Stimulated activated CD4-positive, alpha-beta T cell treated with anti-CD3 and anti-CD28 coated beads, Interleukin-2, amount 100 ng/mL, for 4 hours (primary cell): ENCODE results near the gene BMERB1.
"Not testable (repeated sequence)": the region's sequence is repeated elsewhere in the genome, so short reads cannot be mapped to it uniquely, and the experiment has no call there.

Experiments
- DNase-seq: peaks from one replicate; pipeline ENCODE4 v3.0.0-alpha.2; 2020; ENCODE audit warnings: low read depth

Gene BMERB1

DNA sequence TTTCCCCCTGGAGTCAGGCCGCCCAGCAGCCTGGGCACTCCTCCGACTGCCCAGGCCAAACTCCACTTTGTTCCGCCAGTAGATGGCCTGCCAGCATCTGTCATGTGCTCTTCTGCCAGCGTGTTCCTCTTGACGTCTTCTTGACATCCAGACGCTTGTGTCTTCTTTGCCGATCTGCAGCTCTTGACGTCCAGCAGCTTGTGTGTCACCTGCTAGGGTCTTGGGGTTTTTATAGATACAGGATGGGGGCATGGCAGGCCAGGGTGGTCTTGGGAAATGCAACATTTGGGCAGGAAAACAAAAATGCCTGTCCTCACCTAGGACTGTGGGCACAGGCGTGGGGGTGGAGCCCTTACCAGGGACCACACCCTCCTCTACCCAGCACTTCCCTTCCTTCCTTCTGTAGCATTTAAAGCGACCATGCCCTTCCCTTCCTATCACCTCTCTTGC, 88.7 kb downstream of the BMERB1 start:
- DNase-seq: no peak

DNA sequence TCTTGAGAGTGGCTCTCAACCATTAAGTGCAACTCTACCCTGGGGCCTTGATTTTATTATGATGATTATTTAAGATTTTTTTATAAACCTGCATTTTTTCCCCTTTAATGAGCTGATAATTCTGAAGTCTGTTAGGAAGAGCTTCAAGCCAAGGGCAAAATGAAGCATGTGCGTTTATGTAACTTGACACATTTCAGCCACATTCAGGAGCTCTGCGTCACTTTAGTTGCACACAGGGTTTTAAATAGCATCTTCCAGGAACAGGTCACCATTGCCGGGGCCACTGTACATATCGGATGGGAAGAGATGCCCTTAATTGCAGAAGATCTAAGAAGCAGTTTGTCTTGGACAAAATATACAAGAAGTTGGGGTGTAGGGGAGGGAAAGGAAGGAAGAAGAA, 89.6 kb downstream of the BMERB1 start:
- no peak for DNase-seq

DNA sequence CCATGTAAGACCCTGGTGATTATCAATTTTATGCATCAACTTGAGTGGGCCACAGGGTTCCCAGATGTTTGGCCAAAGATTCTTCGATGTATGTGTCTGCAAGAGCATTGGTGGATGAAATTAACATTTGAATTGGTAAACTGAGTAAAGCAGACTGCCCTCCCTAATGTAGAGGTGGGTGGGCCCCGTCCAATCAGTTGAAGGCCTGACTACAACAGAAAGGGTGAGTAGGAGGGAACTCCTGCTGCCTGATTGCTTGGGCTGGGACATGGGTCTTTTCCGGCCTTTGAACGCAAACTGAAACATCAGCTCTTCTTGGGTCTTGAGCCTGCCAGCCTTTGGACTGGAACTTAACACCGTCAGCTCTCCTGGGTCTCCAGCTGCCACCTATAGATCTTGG, 90.6 kb downstream of the BMERB1 start:
- DNase-seq: no peak

DNA sequence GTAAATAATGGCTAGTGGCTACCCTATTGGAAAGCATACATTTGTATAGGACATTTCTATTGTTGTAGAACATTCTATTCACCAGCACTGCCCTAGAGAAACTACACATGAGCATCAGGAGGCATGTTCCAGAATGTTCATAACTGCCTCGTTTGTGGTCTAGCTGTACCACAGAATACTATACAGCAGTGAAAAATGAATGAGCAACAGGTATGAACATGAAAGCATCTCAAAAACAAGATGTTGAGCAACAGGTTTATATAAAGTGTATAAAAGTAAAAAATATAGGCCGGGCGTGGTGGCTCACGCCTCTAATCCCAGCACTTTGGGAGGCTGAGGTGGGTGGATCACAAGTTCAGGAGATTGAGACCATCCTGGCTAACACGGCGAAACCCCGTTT, 91.7 kb downstream of the BMERB1 start:
- DNase-seq: no peak

DNA sequence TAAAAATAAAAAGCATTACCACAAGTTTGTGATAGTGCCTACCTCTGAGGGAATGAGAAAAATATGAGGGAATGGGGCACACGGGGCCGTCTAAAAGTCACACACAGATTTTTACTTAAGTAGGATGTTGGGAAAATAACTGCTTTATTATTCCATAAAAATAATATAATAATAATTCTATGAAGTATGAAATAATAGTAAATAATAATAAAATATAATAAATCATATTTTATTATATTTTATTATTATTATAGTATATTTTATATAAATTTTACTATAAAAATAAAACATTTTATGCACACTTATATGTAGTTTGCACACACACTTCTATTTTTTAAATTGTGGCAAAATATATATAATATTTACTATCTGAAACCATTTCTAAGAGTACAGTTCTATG, 92.3 kb downstream of the BMERB1 start:
- no peak for DNase-seq

DNA sequence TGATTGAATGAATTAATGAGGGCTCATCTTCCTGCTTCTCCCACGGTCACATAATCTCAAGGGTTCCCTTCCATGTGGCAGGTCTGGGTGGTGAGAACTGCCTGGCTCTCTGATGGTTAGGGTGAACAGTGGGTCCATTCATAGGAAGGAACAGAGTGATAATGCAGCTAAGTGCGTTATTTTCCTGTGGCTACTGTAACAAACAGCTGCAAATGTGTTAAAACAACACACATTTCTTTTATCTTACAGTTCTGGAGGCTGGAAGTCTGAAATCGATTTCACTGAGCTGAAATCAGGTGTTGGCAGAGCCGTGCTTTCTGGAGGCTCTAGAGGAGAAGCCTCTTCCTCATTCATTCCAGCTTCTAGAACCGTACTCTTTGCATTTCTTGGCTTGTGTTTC, 95.3 kb downstream of the BMERB1 start:
- DNase-seq: no peak

DNA sequence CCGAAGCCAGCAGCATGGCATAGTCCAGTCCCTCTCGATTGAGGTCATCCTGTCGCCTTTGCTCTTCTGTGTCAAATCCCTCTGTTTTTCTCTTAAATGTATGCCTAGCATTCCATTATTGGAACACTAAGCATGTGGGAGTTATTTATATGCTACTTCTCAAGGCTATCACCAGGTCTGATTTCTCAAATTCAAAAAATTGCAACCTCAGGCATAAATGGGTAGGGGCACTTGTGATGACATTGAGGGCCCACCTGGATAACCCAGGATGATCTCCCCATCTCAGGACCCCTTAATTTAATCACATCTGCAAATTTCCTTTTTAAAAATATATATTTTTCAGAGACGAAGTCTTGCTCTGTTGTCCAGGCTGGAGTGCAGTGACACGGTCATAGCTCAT, 95.7 kb downstream of the BMERB1 start:
- DNase-seq: no peak

DNA sequence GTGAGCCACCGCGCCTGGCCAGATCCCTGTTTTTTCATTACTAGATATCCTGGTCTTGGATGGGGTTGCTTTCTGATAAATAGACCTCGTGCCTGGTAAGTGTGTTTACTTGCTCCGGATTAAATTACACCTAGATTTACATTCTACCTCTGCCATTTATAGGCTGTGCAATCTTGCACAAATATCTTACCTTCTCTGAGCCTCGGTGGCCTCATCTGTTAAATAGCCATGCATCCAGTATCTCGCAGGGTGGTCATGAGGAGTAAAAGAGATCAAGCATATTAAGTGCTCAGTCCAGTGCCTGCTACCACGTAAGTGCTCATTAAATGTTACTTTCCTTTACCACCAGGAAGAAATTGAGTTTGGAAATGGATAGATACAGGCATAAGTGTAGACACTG, 98.4 kb downstream of the BMERB1 start:
- no peak for DNase-seq

DNA sequence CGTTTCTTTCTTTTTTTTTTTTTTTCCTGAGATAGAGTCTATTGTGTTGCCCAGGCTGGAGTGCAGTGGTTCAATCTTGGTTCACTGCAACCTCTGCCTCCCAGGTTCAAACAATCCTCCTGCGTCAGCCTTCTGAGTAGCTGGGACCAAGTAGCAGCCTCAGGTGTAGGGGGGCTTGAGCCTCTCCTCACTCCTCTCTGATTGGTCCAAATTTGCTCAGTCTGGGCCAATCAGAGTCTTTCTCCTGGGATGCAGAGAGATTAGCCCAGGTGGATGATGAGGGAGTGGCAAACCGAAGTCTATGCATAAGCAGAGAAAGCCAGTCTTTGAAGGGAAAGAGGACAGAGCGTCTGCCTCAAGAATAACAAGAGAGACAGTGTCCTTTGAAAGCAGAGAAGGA, 99.0 kb downstream of the BMERB1 start:
- DNase-seq: no peak

DNA sequence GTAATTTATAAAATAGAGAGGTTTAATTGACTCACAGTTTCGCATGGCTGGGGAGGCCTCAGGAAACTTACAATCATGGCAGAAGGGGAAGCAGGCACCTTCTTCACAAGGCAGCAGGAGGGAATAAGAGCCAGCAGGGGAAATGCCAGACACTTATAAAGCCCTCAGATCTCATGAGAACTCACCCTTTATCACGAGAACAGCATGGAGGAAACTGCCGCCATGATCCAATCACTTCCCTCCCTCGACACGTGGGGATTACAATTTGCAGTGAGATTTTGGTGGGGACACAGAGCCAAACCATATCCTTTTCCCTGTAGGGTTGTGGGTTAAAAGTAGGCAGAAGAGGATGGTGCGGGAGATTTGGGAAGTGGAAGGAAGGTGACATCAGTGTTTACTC, 101.4 kb downstream of the BMERB1 start:
- no peak for DNase-seq

DNA sequence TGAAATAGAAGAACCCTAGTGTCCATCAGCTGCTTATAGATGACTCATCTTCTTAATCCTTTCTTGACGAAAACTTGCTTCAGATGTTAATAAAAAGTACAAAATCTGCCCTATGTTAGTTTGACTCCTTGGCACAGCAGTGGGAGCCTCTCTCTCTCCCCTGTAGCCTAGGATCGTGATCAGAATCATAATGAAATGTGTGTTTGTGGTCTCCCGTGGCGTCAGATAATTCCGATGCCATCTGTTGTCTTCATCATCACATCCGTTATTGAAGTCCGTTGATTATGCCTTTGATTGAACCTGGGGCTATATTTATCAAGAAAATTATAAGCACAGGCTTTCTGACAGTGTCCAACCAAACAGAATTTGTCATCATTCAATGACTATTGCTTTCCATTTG, 102.5 kb downstream of the BMERB1 start:
- no peak for DNase-seq

DNA sequence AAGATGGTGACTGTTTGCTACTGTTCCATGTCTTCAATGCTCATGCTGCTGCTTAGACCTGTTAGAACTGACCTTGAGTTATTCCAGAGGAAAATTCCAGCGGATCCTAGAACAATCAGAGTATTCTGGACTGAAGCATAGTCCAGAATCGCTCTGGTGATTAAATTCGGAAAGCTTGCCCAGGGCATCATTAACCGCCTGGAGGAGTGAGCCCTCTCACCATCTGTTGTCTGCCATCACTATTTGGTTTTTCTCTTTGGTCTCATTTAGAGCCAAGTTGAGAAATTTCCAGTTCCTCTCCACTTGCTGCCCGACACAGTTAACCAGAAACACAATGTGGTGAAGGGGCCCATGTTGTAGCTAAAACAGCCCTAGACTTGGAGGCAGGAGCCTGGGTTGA, 104.1 kb downstream of the BMERB1 start:
- no peak for DNase-seq

DNA sequence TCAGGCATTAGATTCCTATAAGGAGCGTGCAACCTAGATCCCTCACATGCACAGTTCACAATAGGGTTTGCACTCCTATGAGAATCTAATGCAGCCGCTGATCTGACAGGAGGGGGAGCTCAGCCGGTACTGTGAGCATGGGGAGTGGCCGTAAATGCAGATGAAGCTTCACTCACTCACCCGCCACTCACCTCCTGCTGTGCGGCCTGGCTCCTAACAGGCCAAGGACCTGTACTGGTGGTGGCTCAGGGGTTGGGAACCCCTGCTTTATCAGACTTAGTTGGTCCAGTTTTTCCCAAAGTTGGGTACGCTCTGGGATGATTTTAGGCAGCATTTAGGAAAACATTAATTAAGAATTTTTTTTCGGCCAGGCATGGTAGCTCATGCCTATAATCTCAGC, 104.8 kb downstream of the BMERB1 start:
- no peak for DNase-seq

DNA sequence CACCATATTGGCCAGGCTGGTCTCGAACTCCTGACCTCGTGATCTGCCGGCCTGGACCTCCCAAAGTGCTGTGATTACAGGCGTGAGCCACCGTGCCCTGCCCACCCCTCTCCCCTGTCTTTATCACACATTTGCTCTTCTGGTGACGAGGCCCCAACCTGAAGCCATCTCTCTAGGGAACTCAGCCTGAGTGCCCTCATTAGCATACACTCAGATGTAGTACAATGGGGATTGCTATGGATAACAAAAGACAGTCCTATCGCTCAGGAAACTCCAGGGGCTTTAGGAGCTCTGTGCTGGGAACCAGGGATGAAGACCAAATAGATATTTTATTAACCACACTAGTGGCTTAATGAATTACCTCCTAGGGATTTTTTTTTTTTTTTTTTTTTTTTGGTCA, 107.9 kb downstream of the BMERB1 start:
- no peak for DNase-seq

DNA sequence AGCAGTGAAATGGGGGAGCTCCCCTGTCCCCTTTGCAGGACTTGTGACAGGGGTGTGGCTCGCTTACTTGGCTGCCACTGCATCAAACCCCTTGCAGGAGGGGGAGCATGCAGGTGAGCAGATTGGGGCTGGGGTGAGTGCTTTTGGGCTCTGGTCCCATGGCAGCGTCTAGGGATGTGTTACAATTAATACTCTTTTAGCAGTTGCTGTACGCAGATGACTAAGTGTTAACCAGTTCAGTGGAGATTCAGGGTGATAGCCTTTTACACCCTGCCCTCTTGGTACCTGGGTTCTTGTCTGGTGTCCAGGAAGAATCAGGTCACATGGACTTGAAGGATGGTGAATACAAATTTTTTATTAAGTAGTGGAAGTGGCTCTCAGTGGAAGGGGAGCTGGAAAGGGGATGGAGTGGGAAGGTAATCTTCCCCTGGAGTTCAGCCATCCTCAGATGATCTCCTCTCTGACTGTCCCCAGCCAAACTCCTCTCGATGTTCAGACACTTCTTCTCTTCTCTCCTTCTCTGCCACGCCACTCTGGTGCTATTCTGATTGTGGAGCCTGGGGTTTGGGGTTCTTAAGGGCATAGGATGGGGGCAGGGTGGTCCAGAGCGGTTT, 108.5 kb downstream of the BMERB1 start:
- no peak for DNase-seq

DNA sequence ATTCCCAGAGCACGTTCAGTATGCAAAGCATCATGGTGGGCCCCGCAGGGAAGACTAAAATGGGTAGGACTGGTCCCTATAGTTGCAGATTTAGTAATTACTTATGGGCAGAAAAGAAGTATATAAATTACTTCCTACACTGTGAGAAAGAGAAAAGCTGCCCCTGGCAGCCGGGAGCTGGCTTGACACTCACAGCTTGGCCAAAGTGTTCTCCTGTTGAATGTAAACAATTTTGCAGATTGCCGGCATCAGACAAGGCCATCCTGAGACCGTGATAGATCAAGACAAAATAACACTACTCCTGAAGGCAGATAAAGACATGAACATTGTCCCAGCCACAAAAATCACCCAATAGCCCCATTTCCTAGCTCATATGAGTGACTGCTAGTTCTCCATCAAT, 110.0 kb downstream of the BMERB1 start:
- no peak for DNase-seq

DNA sequence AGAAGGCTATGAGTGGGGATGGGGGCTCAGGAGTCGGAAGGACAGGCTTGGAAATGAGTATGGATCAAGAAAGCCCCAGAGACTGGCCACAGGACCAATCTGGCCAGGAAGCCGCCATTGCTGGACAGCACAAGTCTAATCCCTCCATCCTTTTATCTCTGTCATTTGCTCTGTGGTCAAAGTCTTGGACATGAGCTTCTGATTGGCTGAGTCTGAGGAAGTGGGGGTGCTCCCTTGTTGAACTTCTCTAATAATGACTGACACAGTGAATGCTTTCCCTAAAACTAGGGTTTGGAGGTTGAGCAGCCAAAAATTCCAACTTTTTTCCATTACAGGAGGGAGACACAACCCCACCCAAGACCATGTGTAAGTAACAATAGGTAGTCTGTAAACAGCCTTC, 111.2 kb downstream of the BMERB1 start:
- DNase-seq: no peak

DNA sequence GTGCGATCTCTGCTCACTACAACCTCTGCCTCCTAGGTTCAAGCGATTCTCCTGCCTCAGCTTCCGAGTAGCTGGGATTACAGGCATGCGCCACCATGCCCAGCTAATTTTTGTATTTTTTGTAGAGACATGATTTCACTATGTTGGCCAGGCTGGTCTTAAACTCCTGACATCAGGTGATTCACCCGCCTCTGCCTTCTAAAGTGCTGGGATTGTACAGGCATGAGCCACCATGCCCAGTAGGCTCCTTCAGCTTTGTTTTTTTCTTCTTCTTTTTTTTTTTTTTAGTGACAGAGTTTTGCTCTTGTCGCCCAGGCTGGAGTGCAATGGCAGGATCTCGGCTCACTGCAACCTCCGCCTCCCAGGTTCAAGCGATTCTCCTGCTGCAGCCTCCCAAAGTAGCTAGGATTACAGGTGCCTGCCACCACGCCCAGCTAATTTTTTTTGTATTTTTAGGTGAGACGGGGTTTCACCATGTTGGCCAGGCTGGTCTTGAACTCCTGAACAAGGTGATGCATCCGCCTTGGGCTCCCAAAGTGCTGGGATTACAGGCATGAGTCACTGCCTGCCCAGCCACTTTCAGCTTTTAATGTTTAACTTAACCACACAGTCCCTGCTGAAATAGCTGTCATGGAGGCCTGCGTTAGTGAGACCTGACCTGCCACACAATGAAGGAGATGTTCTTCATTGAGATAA, 112.8 kb downstream of the BMERB1 start:
- DNase-seq: not testable (repeated sequence)

DNA sequence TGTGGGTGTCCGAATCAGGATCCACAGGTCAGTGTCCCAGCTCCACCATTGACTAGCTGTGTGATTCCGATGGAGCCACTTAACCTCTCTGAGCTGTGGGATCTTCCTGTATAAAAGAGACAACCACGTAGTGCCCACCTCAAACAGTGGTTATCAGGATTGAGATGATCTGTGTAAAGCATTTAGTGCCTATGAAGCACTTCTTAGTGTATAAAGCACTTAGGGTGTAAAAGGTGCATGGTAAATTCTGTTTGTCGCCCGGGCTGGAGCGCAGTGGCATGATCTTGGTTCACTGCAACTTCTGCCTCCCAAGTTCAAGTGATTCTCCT, 113.3 kb downstream of the BMERB1 start:
- no peak for DNase-seq

DNA sequence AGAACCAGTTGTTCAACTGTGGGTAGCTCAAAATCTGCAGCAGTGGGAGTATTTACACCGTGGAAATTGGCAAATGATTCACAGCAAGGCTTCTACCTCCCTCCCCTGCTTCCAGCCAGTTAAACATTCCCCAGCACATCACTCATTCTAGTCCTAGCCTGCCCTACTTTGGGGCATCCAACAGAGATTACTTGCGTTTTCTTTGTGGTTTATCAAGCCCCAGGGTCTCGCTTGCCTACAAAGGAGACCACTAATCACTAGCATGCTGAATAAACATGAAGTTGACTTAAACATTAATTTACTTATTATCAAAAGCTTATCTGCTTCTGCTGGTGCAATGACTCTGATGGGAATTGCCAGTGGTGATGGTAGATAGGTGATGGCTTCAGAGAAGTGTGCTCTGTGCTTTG, 114.1 kb downstream of the BMERB1 start:
- no peak for DNase-seq

DNA sequence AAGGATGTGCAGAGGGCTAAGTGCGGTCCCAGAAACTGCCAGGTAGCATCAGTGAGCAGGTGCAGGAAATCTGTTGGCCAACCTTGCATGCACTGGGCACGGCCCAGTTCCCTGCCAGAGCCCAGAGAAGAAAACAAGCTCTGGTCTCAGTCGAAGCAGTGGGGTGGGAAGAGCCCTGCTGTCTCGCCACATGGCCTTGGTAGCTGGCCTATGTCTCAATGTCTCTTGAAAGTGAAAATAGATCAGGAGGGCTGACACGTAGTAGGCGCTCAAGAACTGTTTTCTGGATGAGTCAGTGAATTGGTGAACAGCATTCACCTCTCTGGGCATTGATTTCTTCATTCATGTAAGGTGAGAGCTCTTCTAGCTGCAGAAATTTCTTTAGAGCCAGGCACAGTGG, 118.1 kb downstream of the BMERB1 start:
- no peak for DNase-seq

DNA sequence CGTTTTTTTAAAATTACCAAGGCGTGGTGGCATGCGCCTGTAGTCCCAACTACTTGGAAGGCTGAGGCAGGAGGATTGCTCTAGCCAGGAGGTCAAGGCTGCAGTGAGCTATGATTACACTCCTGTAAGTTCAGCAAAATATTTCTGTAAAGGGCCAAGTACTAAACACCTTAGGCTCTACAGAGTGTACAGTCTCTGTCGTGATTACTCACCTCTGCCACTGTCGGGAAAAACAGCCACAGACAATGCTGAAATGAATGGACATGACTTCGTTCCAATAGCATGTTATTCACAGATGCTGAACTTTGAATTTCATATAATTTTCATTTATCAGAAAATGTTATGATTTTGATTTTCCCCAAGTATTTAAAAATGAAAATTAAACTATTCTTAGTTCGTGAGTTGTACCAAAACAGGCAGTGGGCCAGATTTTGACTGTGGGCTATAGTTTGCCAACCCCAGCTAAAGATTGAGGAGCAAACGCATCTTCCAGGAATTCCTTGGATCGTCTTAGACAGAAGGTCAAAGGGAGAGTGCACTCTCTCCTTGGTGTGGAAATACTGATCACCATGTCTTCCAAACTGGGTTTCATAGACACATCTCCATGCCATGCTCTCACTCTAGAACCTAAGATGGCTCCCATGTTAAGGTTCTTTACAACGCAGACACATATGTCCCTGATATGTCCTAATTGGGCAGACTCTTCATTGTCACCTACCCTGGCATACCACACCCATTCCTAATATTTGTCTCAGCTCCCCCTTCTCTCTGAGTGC, 119.1 kb downstream of the BMERB1 start:
- no peak for DNase-seq

DNA sequence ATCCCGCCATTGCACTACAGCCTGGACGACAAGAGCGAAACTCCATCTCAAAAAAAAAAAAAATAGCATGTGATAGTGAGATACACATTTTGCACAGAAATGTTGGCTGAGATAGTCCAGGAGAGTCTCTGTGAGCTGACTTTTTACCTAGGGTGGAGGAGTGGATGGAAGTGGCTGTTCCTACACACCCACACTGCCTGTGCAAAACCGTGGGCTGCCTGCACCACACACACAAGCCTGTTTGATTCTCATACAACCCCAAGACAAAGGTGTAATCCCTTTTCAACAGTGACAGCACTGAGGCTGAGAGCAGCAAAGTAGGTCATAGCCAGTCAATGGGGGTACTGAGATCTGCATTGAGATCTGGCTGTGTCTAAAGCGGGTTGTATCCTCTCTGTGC, 121.7 kb downstream of the BMERB1 start:
- DNase-seq: no peak

DNA sequence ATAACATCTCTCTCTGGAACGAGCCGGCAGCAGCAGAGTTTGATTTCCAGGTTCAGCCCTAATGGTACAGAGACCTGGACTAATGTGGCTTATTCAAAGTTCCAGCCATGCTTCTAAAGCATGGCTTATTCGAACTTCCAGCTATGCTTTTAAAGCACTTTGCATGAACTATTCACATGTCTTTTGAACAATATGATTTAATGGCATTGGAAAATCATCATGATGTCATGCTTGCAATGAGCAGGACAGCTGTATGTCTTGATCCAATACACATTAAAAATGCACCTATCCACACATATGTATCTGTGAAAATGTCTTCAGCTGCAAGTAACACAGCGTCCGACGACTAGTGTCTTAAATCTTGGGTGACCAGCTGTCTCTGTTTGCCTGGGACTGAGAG, 122.9 kb downstream of the BMERB1 start:
- DNase-seq: no peak
